Measurements from ENCODE around the gene HKDC1.
"Not testable (repeated sequence)": the region's sequence is repeated elsewhere in the genome, so short reads cannot be mapped to it uniquely, and the experiment has no call there.

Gene HKDC1

GRCh38 chr10:69276503-69276902 lies 56.4 kb downstream of the HKDC1 start:
- in situ Hi-C loops (cut with MboI; ENCODE audit: low sequenced_read_pairs), result no loop called here

DNA sequence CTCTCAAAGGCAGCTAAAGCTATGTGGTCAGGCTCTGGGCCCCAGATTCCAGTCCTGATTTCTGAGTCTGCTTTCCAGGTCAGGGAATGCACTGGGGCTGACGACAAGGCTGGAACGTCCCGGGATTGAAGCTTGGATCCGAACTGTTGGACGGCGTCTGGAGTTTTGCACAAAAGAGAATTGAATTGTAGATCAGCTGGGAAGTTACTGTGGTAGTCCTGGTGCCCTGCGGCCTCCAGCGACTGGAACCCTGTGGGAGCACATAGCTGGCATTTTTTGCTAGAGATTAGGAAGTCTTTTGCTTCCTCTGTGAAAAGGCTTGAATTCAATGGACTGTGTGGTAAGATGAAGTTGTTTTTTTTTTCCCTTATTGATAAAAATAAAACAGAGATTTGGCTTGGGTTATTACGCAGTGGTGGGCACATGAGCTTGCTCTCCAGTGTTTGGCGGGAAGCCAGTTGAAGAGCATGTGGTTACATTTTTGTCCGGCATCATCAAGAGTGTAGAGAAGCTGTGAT lies 58.4 kb downstream of the HKDC1 start, which contains the start of gene HK1:
HK1 (plus strand) TSS at position 51 of the 518 bp plus-strand sequence.
- in situ Hi-C loops (cut with MboI; ENCODE audit: low sequenced_read_pairs), result no loop called here

DNA sequence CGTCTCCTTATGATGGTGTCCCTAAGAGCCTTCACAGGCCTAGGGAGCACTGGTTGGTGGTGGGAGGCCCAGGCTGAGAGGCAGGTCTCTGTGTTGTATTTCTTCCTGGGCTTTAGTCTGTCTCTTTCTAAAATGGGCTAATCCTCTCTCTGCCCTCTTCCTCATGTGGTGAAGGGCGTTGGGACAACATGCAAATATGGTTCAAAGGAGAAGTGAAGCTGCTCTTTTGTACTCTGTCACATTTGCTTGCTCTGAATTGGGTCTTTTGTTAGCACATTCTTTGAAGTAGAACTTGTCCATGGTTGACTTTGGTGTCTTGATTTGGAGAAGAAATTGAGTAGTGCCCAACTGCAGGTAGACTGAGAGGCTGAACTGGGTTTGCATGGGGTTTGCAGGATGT lies 59.0 kb downstream of the HKDC1 start:
- in situ Hi-C loops (cut with MboI; ENCODE audit: low sequenced_read_pairs), result no loop called here

DNA sequence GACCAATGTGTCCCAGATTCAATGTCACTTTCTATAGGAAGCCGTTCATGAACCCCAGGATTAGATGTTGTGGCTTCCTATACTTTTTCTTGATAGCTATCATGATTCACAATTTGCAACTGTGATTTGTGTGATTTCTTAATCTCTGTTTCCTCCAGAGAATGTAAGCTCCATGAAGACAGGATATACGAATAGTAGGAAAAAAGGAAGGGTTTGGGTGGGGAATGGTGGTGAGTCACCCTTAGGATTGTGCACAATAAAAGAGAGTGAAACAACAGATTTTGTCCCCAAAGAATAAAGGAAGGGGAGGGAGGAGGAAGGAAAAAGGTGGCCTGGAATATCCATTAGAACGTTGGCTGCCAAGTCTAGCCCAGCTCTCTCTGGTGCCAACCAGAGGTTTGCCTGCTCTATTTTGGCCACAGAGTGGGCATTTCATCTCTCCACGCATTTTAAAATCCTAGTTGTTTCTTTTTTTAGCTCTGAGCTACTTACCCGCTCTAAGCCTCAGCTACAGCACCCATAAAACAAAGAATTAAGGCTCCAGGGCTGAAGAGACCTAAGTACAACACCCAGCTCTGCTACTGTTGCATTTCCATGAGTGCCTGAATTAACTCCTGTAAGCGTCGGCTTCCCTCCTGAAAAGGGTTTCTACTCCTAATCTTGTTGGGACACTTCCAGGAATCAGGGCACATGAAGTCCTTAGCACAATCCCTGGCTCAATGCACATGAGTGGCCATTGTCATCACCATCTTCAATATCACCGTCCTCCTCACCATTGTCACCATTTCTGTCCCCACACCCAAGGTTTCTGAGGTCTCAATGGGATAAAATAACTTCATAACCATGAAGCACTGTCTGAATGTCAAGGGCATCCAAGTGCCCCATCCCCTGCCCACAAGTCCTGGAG lies 61.6 kb downstream of the HKDC1 start:
- in situ Hi-C loops (cut with MboI; ENCODE audit: low sequenced_read_pairs), result no loop called here

DNA sequence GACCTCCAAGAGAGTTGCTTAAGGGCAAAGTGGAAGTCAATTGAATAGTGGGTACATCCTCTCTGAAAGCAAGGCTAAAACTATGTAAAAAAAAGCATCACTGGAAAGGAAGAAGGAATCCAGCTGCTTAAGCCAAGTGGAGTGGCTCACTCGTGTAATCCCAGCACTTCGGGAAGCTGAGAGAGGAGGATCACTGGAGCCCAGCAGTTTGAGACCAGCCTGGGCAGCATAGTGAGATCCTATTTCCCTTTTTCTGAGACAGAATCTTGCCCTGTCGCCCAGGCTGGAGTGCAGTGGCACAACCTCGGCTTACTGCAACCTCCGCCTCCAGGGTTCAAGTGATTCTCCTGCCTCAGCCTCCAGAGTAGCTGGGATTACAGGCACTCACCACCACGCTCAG lies 64.3 kb downstream of the HKDC1 start:
- in situ Hi-C loops (cut with MboI; ENCODE audit: low sequenced_read_pairs), result not testable (repeated sequence)

- in situ Hi-C loops (cut with MboI; ENCODE audit: low sequenced_read_pairs), result no loop called here
These were observed 65.6 kb downstream of the HKDC1 start for GRCh38 chr10:69285699-69286098.

GRCh38 chr10:69287181-69287580 lies 67.0 kb downstream of the HKDC1 start:
- in situ Hi-C loops (cut with MboI; ENCODE audit: low sequenced_read_pairs), result no loop called here

DNA sequence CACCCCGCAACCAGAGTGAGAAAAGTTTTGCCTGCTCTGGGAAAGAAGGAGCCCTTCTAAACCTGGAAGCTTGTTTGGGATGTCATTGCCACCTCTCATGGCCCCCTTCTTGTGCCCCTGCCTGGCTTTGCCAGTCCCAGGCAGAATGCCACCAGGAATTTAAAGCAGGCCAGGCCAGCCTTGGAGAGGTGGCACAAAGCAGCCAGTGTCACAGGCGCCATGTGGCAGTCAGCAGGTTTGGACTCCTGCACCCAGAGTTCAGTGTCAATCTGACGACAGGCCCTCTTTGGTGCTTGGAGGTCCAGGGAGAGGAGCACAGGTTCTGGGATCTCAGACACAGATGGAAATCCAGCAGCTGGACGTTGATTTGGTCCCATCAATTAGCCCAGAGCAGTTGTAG lies 70.9 kb downstream of the HKDC1 start:
- in situ Hi-C loops (cut with MboI; ENCODE audit: low sequenced_read_pairs), result no loop called here

GRCh38 chr10:69292459-69292858 lies 72.3 kb downstream of the HKDC1 start:
- in situ Hi-C loops (cut with MboI; ENCODE audit: low sequenced_read_pairs), result no loop called here

DNA sequence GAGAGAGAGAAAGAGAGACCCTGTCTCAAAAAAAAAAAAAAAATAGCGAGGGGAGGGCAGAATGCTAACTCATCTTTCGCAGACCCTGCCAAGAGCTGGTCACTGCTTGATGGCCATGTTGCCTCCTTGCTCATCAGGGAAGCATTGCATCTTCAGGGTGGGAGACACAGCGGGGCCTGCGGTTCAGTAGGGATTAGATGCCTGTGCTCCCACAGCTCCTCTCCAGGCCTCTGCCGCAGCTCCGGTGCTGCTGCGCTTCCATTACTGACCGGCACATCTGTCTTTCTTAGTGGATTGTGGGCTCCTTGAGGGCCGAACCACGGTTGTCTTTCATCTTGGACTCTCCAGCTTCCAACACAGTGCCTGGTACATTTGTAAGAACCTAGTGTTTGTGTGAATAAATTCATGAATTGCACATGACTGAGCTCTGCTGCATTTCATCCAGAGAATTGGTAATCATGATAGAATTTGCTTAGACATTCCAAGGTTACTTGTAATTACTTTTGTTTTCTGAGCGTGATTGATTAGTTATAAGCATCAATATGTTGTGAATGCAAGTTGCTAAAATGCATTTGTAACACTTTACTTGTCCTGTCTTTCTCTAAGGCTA lies 75.0 kb downstream of the HKDC1 start:
- in situ Hi-C loops (cut with MboI; ENCODE audit: low sequenced_read_pairs), result no loop called here

DNA sequence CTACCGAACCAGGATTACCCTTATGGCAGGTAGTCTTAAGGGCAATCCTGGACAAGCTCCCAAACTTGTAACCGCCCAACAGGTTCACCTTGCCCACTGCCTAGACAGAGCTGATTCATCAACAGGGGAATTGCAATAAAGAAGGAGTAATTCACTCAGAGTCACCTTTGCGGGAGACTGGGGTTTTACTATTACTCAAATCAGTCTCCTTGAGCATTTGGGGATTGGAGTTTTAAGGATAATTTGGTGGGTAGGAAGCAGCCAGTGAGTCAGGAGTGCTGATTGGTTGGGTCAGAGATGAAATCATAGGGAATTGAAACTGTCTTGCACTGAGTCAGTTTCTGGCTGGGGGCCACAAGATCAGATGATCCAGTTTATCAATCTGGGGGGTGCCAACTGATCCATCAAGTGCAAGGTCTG lies 83.5 kb downstream of the HKDC1 start:
- in situ Hi-C loops (cut with MboI; ENCODE audit: low sequenced_read_pairs), result no loop called here

- in situ Hi-C loops (cut with MboI; ENCODE audit: low sequenced_read_pairs), result no loop called here
These were observed 86.3 kb downstream of the HKDC1 start for GRCh38 chr10:69306421-69306820.

GRCh38 chr10:69307434-69307833 lies 87.3 kb downstream of the HKDC1 start:
- in situ Hi-C loops (cut with MboI; ENCODE audit: low sequenced_read_pairs), result no loop called here

- in situ Hi-C loops (cut with MboI; ENCODE audit: low sequenced_read_pairs), result not testable (repeated sequence)
These were observed 88.2 kb downstream of the HKDC1 start for GRCh38 chr10:69308304-69308703.

GRCh38 chr10:69311309-69311708 lies 91.2 kb downstream of the HKDC1 start:
- in situ Hi-C loops (cut with MboI; ENCODE audit: low sequenced_read_pairs), result no loop called here

DNA sequence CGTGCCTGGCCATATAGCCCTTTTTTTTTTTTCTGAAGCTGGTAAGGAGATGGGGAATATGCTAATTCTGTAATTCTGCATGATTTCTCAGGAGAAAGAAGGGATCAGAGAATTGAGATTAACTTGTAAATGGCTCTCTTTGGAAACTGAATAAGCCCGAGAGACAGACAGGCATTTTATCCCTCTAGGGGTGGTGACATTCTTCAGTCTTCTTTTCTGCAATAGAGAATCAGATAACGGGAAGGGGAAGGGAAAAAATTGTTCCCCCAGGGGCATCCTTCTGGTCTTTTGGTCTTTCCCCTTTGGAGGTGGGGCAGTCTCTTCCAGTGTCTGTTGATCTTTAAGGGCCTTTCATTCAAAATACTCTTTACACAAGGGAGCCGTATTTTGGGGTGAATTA lies 92.4 kb downstream of the HKDC1 start:
- in situ Hi-C loops (cut with MboI; ENCODE audit: low sequenced_read_pairs), result no loop called here

- in situ Hi-C loops (cut with MboI; ENCODE audit: low sequenced_read_pairs), result no loop called here
These were observed 95.0 kb downstream of the HKDC1 start for GRCh38 chr10:69315100-69315542.

DNA sequence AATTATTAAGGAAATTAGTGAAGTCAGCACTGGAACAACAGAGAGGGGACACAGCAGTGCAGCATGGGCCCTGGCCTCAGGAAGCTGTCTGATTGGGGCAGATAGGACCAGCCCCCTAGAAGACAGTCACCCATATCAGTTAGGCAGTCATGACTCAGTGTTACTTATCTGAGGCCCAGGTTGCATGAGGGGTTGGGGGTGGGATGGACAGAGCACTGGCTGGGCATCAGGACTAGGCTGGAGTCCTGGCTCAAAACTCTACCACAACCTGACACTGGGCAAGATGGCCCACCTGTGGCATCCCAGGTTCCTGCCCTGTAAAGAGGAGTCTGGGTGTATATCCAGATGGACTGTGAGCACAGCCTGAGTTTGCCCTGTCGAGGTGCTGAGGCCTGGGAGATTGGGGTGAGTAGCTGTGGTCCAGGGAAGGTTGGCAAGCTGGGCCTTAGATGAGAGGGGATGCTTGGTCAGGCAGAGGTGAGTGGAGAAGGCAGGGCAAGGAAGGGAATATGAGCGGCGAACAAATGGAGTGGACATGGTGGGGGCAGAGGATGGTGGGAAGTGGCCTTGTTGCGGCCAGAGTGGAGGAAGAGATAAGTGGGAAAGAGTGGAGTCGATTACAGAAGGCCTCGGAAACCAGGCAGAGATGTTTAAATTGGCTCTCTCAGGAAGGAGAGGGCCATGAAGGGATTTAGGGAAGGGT lies 95.6 kb downstream of the HKDC1 start:
- in situ Hi-C loops (cut with MboI; ENCODE audit: low sequenced_read_pairs), result no loop called here

DNA sequence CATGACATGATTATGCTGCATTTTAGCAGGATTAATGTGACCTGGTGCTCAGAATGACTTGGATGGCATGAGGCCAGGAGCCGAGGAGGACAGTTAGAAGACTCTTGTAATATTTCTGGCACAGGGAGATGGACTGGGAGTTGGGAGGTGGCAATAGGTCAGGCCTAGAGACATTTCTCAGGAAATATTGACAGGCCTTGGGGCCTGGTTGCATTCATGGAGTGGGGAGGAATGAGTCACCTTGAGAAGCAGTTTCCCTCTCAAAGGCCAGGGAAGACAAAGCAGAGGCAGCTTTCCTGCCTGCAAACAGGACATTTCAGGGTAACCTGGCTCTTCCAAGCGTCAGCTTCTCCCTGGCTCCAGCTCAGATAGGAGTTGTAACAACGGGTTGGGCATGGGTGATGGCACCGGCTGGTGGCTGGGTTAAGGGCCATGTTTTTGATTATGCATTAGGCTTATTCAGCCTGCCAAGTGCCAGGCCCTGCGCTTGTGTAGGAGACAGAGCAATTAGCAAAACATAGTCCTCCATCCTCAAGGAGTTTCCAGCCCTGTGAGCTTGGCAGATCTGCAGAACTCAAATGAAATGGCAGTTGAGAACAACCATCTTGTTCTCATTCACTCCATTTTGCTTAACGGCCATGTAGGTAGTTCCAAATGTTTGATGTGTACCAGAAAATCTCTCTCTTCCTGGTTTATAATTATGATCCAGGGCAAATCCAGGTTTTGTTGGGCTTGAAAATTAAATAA lies 96.4 kb downstream of the HKDC1 start:
- in situ Hi-C loops (cut with MboI; ENCODE audit: low sequenced_read_pairs), result no loop called here
